VCaP (cell line): Measurements from ENCODE around the gene GCSAM.

ENCODE experiments used
- H3K27ac ChIP-seq: fragments of 450-650 bp; 2 replicates; pipeline ENCODE4 v1.5.1; 2017
- TF ChIP-seq, protein P1 (sequence below): fragments of 450-650 bp; conservative IDR thresholded peaks from 2 replicates; pipeline ENCODE4 v1.5.1; 2017; ENCODE audit warnings: mild to moderate bottlenecking, moderate library complexity

Gene GCSAM

DNA sequence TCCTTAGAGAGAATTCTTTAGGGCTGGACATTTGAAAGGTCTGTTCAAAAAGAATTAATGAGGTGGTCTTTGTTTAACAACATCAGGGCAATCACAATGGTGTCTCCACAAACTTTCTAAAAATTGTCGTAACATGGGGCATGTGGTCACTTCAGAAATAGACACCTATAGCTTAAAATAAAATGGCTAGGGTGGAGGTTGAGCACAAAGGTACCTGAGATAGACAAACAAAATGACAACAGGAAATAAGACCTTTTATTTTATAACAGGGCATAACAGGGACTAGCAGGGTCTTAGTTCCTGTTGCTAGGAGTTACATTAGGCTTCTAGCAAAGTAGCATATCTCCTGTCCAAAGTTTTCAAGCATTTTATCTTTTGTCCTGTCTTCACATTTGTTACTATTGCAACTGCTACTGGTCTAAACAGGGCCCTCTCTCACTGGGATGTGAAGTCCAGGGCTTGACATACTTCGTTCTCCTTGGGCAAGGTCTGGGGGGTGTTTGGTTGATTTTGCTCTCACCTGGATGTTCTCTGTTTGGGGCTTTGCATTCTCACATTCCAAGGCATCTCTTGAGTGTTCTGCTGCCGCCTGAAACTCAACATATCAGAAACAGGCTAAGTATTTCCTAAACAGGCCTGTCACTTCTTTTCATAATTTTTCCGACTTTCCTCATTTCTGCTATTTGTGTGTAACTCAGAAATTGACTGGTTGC is 3.0 kb downstream of the GCSAM start:
- TF ChIP-seq, protein P1, sequence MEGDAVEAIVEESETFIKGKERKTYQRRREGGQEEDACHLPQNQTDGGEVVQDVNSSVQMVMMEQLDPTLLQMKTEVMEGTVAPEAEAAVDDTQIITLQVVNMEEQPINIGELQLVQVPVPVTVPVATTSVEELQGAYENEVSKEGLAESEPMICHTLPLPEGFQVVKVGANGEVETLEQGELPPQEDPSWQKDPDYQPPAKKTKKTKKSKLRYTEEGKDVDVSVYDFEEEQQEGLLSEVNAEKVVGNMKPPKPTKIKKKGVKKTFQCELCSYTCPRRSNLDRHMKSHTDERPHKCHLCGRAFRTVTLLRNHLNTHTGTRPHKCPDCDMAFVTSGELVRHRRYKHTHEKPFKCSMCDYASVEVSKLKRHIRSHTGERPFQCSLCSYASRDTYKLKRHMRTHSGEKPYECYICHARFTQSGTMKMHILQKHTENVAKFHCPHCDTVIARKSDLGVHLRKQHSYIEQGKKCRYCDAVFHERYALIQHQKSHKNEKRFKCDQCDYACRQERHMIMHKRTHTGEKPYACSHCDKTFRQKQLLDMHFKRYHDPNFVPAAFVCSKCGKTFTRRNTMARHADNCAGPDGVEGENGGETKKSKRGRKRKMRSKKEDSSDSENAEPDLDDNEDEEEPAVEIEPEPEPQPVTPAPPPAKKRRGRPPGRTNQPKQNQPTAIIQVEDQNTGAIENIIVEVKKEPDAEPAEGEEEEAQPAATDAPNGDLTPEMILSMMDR: no peak
- no peak overlapping the region for H3K27ac ChIP-seq

DNA sequence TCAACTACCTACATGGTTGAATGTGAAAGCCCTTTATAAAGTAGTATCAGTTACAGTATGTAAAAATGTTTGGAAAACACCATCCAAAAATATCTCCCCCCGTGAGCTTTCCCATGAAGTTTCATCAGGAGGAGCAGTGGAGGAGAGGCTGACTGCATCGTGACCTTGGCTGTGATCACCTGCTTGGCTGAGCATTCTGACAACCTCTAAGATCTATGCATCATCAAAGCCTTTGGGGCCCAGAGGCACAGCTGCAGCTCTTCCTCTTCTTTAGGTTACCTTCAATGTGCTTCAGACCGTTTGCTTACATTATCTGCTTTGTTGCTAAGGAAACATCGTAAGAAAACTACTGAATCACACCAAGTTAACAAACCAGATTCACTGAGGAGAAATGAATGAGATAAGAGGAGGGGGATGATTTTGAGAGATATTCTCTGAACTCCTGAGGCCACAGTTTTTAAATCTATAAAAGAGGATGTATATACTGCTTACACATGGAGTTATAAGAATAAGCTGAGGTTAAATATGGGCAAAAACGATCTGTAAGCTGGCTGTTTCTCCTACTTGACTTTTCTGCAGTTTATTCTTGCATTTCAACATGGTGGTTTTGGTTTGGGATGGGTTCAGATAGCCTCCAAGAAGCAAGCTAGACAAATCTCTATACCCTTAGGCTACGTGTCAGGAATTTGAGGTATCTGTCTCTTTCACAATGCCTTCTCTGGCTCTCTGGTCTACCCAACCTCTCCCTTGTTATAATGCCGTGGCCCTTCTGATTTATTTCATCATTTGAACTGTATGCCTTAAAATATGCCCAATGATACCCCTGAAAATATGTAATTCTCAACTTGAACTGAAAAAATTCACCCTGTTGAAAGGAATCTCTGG is 4.0 kb downstream of the GCSAM start:
- TF ChIP-seq, protein P1: no peak
- no peak overlapping the region for H3K27ac ChIP-seq

DNA sequence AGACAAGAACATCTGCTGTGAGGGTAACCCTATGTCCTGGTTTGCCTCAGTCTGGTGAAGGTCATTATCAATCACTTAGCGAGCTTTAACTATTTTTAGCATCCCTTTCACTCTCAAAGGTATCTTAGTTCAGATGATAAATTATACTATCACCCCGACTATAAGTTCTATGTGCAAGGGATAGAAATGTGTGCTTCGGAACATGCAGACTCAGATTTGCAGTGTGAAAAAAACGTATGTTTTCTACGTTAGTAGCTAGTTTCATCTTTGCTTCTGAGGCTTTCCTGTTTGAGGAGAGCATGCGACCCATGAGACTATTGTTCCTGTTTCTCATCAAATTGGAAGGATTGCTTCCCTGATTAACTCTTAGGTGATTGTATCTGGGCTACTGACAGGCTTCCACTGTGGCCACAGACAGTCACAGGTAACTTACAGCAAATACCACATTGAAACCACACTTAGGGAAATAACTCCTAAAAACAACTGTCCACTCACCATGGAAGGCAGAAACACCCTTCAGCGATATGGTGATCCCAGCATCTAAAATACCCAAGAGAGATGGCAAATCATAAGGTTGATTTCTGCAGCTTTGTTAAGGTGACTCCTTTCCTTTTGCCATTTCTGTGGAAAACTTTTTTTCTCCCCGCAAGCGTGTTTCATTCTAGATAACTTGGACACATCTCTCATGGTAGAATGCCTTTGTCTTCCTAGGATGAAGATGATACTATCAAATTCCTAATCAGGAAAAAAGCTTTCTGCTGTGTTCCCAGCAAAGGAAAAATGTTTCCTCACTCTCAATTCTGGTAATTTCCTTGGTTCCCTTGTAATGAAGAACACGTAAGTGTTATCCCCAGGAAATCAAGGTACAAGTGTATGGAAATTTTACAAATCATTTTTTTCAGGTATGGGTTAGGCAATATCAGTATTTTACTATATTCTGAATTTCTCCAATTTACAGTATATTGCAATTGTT is 5.2 kb downstream of the GCSAM start:
- TF ChIP-seq, protein P1: no peak
- peak overlapping the region; percentile 72; the same call in 1 of the 2 replicates for H3K27ac ChIP-seq

DNA sequence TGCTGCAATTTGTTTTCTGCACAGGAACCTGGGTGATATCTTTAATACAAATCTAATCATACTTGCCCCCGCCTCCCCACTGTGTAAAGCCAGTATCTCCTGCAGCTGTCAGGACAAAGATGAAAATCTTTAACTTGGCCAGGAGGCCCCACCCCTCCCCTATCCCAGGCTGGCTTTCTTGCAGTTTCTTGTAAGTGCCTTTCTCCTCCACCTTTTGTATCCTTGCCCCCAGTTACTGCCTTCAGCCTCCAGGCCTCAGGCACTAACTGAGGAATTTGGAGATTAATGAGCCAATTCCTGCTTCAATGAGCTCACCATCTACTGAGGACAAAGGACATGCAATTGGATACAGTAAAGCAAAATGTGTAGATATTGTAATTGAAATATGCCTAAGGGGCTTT is 6.5 kb downstream of the GCSAM start:
- TF ChIP-seq, protein P1: no peak
- peak overlapping the region; percentile 72 for H3K27ac ChIP-seq

DNA sequence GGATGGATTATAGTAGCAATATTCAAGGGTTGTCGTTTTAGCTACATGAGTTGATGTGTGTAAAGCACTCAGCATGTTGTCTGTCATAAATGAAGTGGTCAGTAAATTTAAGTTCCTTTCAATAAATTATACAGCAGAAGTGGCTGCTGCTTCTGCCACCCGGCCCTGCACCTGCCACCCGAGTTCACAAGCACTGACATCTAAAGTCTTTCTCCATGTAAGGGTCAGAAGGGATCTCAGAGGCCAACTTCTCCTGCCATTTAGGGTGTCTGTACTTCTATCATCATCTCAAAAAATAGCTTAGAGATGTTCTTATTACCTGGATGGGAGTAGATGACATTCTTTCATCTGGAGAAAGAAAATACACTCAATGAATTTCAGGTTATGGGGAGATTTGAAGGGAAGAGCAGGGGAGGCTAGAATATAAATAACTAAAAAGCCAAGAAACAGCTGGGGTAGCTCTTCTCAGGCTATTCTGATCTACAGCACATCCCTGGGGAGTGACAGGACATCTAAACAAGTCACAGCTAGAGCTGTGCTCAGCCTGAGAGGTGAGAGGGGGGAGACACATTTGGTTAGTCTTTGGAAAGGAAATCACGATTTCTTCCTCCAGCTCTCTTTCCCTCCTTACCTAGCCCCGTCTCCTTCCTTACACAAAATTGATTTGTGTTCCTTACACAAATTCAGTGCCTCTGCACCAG is 8.0 kb downstream of the GCSAM start:
- TF ChIP-seq, protein P1: no peak
- H3K27ac ChIP-seq: peak overlapping the region; percentile 72

- H3K27ac ChIP-seq: no peak overlapping the region
- TF ChIP-seq, protein P1: no peak
Observed at GRCh38 chr3:112123548-112123947, 9.5 kb downstream of the GCSAM start.
